Measurements from ENCODE around the gene TRIM26.
"Not testable (repeated sequence)": the region's sequence is repeated elsewhere in the genome, so short reads cannot be mapped to it uniquely, and the experiment has no call there.

Gene TRIM26

DNA sequence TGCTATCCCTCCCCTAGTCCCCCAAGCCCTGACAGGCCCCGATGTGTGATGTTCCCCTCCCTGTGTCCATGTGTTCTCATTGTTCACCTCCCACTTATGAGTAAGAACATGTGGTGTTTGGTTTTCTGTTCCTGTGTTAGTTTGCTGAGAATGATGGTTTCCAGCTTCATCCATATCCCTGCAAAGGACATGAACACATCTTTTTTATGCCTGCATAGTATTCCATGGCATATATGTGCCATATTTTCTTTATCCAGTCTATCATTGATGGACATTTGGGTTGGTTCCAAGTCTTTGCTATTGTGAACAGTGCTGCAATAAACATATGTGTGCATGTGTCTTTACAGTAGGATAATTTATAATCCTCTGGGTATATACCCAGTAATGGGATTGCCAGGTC lies 48.0 kb downstream of the TRIM26 start:
- H4K91ac ChIP-seq (ENCODE audit: low read length); H4K8ac ChIP-seq (ENCODE audit: low read length); H3K27ac ChIP-seq (ENCODE audit: low read length, poor library complexity, severe bottlenecking); H3K4me3 ChIP-seq (ENCODE audit: insufficient read depth in 1 of 2, low read depth in 1 of 2, low read length in 2 of 2); DNase-seq; H3K18ac ChIP-seq (ENCODE audit: low read depth in 1 of 2, low read length in 2 of 2); H3K36me3 ChIP-seq (ENCODE audit: control insufficient read depth in 1 of 2, insufficient read depth in 2 of 2, low read depth in 1 of 2, low read length in 2 of 2); H3K4me1 ChIP-seq (ENCODE audit: control insufficient read depth, insufficient read depth, low read depth, low read length); H3K23ac ChIP-seq (ENCODE audit: low read length in 2 of 2); H3K9me3 ChIP-seq (ENCODE audit: control insufficient read depth, low read length); H3K4ac ChIP-seq (ENCODE audit: low read depth in 1 of 2, low read length in 2 of 2); H3K9ac ChIP-seq (ENCODE audit: low read length); H2BK12ac ChIP-seq (ENCODE audit: low read length in 2 of 2); H2BK120ac ChIP-seq (ENCODE audit: low read depth, low read length); H2AK5ac ChIP-seq (ENCODE audit: low read length, severe bottlenecking); H2AFZ ChIP-seq (ENCODE audit: low read depth, low read length); H3K14ac ChIP-seq (ENCODE audit: low read length in 2 of 2); H3K4me2 ChIP-seq (ENCODE audit: low read length, poor library complexity, severe bottlenecking); H2BK5ac ChIP-seq (ENCODE audit: low read depth, low read length, poor library complexity, severe bottlenecking); H3K79me1 ChIP-seq (replicated peaks; ENCODE audit: low read length, poor library complexity, severe bottlenecking); H2BK15ac ChIP-seq (ENCODE audit: low read depth, poor library complexity, severe bottlenecking): not testable (repeated sequence)
- H3K27me3 ChIP-seq (ENCODE audit: control insufficient read depth in 1 of 2, insufficient read depth in 1 of 2, low read length in 2 of 2): peaks cover 39 to 49% of the 10 kb centered on the region in 2 experiments
- no CpG with 5 or more reads among the region's 1 CpG for WGBS

DNA sequence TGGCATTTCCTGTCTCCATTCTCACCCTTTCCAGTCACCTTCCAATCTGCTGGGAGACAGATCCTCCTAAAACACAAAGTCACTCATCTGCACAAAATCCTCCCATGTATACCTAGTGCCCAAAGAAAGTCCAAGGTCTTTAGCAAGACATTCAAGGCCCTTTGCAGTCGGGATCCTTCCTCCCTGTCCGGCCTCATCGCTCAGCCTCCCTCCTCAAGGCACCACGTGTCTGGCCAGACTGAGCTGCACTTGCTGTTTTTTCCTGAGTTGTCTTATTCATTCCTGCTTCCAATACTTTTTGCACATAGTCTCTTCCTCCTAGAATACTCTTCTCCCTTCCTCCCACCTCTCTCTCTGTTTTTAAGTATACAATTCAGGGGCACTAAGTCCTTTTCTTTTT lies 48.5 kb downstream of the TRIM26 start:
- 79% methylated on average over 4 of the region's 4 CpGs for WGBS

DNA sequence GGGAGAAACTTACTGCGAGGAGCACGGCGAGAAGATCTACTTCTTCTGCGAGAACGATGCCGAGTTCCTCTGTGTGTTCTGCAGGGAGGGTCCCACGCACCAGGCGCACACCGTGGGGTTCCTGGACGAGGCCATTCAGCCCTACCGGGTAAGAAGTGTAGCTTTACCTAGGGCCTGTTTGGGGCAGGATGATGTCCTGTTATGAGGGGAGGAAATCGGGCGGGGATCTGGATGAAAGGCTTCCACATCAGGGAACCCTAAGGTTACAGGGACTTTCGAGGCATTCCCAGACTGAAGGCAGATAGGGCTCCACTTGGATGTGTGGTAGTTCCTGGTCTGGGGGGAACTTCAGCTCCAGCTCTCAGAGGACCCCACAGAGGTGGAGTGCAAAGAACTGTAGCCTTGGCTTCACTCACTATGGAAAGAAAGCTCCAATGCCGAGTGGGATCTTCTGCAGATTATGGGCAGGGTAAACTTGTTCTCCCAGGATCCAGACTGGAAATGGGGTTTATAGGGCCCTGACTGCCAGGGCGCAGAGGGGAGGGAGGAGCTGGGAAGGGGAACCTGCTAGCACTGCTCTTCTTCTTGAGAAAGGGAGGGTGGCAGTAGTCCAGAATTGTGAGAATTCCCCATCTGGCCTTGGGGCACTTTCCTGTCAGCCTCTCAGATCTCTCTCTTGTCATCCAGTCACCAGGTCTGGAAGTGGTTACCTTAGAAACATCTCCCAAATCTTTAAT lies 49.1 kb downstream of the TRIM26 start:
- Histone ChIP-seq H3K4me2 (ENCODE audit: low read length, poor library complexity, severe bottlenecking) (no peak overlapping the region), H3K4ac (ENCODE audit: low read depth in 1 of 2, low read length in 2 of 2) (no peak overlapping the region), H3K27ac (ENCODE audit: low read length, poor library complexity, severe bottlenecking) (no peak overlapping the region), H4K8ac (ENCODE audit: low read length) (no peak overlapping the region), H3K9ac (ENCODE audit: low read length) (no peak overlapping the region), H3K79me1 (replicated peaks; ENCODE audit: low read length, poor library complexity, severe bottlenecking) (no peaks in the 10 kb centered on the region), H3K36me3 (ENCODE audit: control insufficient read depth in 1 of 2, insufficient read depth in 2 of 2, low read depth in 1 of 2, low read length in 2 of 2) (no peaks in the 10 kb centered on the region), H3K23ac (ENCODE audit: low read length in 2 of 2) (no peak overlapping the region), H2AFZ (ENCODE audit: low read depth, low read length) (no peak overlapping the region), H3K18ac (ENCODE audit: low read depth in 1 of 2, low read length in 2 of 2) (no peak overlapping the region), H3K4me3 (ENCODE audit: insufficient read depth in 1 of 2, low read depth in 1 of 2, low read length in 2 of 2) (no peak overlapping the region), H2BK12ac (ENCODE audit: low read length in 2 of 2) (no peak overlapping the region), H3K4me1 (ENCODE audit: control insufficient read depth, insufficient read depth, low read depth, low read length) (no peaks in the 10 kb centered on the region), H3K27me3 (ENCODE audit: control insufficient read depth in 1 of 2, insufficient read depth in 1 of 2, low read length in 2 of 2) (peaks cover 35 to 42% of the 10 kb centered on the region in 2 experiments), H3K14ac (ENCODE audit: low read length in 2 of 2) (no peak overlapping the region), H2BK5ac (ENCODE audit: low read depth, low read length, poor library complexity, severe bottlenecking) (no peak overlapping the region), H2BK120ac (ENCODE audit: low read depth, low read length) (no peak overlapping the region), H3K9me3 (ENCODE audit: control insufficient read depth, low read length) (no peaks in the 10 kb centered on the region), H4K91ac (ENCODE audit: low read length) (no peak overlapping the region), H2BK15ac (ENCODE audit: low read depth, poor library complexity, severe bottlenecking) (no peak overlapping the region), H2AK5ac (ENCODE audit: low read length, severe bottlenecking) (no peak overlapping the region)
- DNase-seq: no peak
- WGBS: 87% methylated on average over 16 of the region's 16 CpGs

More for the DNA sequence above, 48.5 kb downstream of the TRIM26 start:
- Histone ChIP-seq H3K4me1 (ENCODE audit: control insufficient read depth, insufficient read depth, low read depth, low read length) (no peaks in the 10 kb centered on the region), H3K4me2 (ENCODE audit: low read length, poor library complexity, severe bottlenecking) (no peak overlapping the region), H3K9me3 (ENCODE audit: control insufficient read depth, low read length) (no peaks in the 10 kb centered on the region), H3K36me3 (ENCODE audit: control insufficient read depth in 1 of 2, insufficient read depth in 2 of 2, low read depth in 1 of 2, low read length in 2 of 2) (no peaks in the 10 kb centered on the region), H3K18ac (ENCODE audit: low read depth in 1 of 2, low read length in 2 of 2) (no peak overlapping the region), H3K27me3 (ENCODE audit: control insufficient read depth in 1 of 2, insufficient read depth in 1 of 2, low read length in 2 of 2) (peaks cover 37 to 47% of the 10 kb centered on the region in 2 experiments), H2BK5ac (ENCODE audit: low read depth, low read length, poor library complexity, severe bottlenecking) (no peak overlapping the region), H3K79me1 (replicated peaks; ENCODE audit: low read length, poor library complexity, severe bottlenecking) (no peaks in the 10 kb centered on the region), H3K14ac (ENCODE audit: low read length in 2 of 2) (no peak overlapping the region), H2BK15ac (ENCODE audit: low read depth, poor library complexity, severe bottlenecking) (no peak overlapping the region), H2AFZ (ENCODE audit: low read depth, low read length) (no peak overlapping the region), H3K4ac (ENCODE audit: low read depth in 1 of 2, low read length in 2 of 2) (no peak overlapping the region), H2BK12ac (ENCODE audit: low read length in 2 of 2) (no peak overlapping the region), H4K91ac (ENCODE audit: low read length) (no peak overlapping the region), H3K4me3 (ENCODE audit: insufficient read depth in 1 of 2, low read depth in 1 of 2, low read length in 2 of 2) (no peak overlapping the region), H2AK5ac (ENCODE audit: low read length, severe bottlenecking) (no peak overlapping the region), H3K23ac (ENCODE audit: low read length in 2 of 2) (peak overlapping the region in 1 of 2 experiments; percentile 23), H3K27ac (ENCODE audit: low read length, poor library complexity, severe bottlenecking) (no peak overlapping the region), H2BK120ac (ENCODE audit: low read depth, low read length) (no peak overlapping the region), H4K8ac (ENCODE audit: low read length) (no peak overlapping the region), H3K9ac (ENCODE audit: low read length) (no peak overlapping the region)
- DNase-seq: no peak

DNA sequence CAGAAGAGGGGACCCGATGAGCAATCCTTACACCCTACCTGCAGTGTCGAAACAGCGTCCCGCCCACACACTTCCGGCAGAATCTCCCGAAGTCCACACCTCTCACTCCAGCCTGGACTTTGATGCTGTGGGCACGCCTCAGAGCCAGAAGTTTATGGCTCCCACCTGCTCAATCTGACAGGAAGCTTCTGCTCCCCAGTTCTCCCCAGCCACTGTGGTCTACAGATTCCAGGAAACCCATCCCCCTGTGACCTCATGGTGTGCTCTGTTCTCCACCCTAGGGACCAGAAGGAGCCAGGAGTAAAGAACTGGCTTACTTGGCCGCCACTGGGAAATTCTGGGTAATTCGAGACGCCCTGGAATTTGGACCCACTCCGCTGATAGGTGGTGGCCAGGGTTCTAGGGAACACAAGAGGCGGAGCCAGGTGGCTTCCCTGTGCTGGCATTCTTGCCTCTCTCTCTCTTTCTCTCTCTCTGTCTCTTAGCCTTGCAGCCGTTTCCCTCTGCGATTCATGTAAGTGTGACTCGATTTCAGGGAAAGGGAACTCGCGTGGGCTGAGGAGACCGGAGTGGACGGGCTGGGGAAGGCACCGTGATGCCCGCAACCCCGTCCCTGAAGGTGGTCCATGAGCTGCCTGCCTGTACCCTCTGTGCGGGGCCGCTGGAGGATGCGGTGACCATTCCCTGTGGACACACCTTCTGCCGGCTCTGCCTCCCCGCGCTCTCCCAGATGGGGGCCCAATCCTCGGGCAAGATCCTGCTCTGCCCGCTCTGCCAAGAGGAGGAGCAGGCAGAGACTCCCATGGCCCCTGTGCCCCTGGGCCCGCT lies 49.9 kb downstream of the TRIM26 start, which contains the start of gene TRIM15:
Gene TRIM15, plus strand, starts transcription at position 457 of the 828 bp plus-strand sequence. Its CDS starts 139 bp downstream, at position 596.
- H3K4me3 ChIP-seq (ENCODE audit: insufficient read depth in 1 of 2, low read depth in 1 of 2, low read length in 2 of 2): no peak within 1 kb of the TSS
- no peak within 1 kb of the TSS for H3K18ac ChIP-seq (ENCODE audit: low read depth in 1 of 2, low read length in 2 of 2)
- no peak within 1 kb of the TSS for H4K91ac ChIP-seq (ENCODE audit: low read length)
- H4K8ac ChIP-seq (ENCODE audit: low read length): no peak within 1 kb of the TSS
- no peaks in the 10 kb centered on the region for H3K36me3 ChIP-seq (ENCODE audit: control insufficient read depth in 1 of 2, insufficient read depth in 2 of 2, low read depth in 1 of 2, low read length in 2 of 2)
- no peak within 1 kb of the TSS for H3K27ac ChIP-seq (ENCODE audit: low read length, poor library complexity, severe bottlenecking)
- no peak for DNase-seq
- H3K79me1 ChIP-seq (replicated peaks; ENCODE audit: low read length, poor library complexity, severe bottlenecking): no peaks in the 10 kb centered on the region
- H2BK120ac ChIP-seq (ENCODE audit: low read depth, low read length): no peak within 1 kb of the TSS
- no peak within 1 kb of the TSS for H2BK15ac ChIP-seq (ENCODE audit: low read depth, poor library complexity, severe bottlenecking)
- H3K4me2 ChIP-seq (ENCODE audit: low read length, poor library complexity, severe bottlenecking): no peak within 1 kb of the TSS
- H3K14ac ChIP-seq (ENCODE audit: low read length in 2 of 2): no peak within 1 kb of the TSS
- WGBS: 85% methylated on average over 31 of the region's 31 CpGs
- no peaks in the 10 kb centered on the region for H3K4me1 ChIP-seq (ENCODE audit: control insufficient read depth, insufficient read depth, low read depth, low read length)
- H3K9ac ChIP-seq (ENCODE audit: low read length): no peak within 1 kb of the TSS
- no peak within 1 kb of the TSS for H2BK12ac ChIP-seq (ENCODE audit: low read length in 2 of 2)
- H2BK5ac ChIP-seq (ENCODE audit: low read depth, low read length, poor library complexity, severe bottlenecking): no peak within 1 kb of the TSS
- peaks cover 32 to 39% of the 10 kb centered on the region in 2 experiments for H3K27me3 ChIP-seq (ENCODE audit: control insufficient read depth in 1 of 2, insufficient read depth in 1 of 2, low read length in 2 of 2)
- no peak within 1 kb of the TSS for H3K4ac ChIP-seq (ENCODE audit: low read depth in 1 of 2, low read length in 2 of 2)
- no peak within 1 kb of the TSS for H3K23ac ChIP-seq (ENCODE audit: low read length in 2 of 2)
- no peak within 1 kb of the TSS for H2AK5ac ChIP-seq (ENCODE audit: low read length, severe bottlenecking)
- H2AFZ ChIP-seq (ENCODE audit: low read depth, low read length): no peak within 1 kb of the TSS
- no peaks in the 10 kb centered on the region for H3K9me3 ChIP-seq (ENCODE audit: control insufficient read depth, low read length)

Measured in mesenchymal stem cell (in vitro differentiated cells and primary cell).